Activated T-cell treated with anti-CD3 and anti-CD28 coated beads for 48 hours (primary cell): Measurements from ENCODE around the gene KIAA1671.
"Not testable (repeated sequence)": the region's sequence is repeated elsewhere in the genome, so short reads cannot be mapped to it uniquely, and the experiment has no call there.

Source experiments
- DNase-seq: peaks from one replicate; pipeline ENCODE4 v3.0.0-alpha.2; 2020; ENCODE audit warnings: low read depth

KIAA1671 gene

DNA sequence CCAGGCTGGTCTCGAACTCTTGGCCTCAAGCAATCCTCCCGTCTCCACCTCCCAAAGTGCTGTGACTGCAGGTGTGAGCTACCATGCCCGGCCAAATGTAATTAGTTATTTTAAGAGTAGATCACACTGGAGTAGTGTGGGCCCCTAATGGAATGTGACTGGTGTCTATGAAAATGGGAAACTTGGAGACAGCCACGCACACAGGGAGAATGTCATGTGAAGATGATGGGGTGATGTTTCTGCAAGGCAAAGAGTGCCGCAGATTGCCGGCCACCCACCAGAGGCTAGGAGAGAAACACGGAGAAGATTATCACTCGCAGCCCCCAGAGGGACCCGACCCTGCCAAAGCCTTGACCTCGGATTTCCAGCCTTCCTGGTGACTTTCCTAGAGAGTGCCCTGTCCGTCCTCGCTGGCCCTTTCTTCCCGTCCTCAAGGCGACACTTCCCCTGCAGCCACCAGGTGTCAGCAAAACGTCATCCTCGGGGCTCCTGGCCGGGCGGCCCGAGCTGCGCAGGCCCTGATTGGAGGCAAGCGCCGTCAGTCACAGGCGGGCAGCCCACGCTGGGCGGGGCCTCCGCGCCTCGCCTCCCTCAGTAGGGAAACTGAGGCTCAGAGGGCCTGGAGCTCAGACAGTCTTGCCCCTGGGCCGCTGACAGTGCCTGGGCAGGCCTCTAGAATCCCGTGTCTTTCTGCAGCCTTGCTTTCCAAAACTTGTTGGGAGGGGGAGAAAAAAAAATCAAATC lies 283.2 kb downstream of the KIAA1671 start:
- peak; percentile 73 for DNase-seq

DNA sequence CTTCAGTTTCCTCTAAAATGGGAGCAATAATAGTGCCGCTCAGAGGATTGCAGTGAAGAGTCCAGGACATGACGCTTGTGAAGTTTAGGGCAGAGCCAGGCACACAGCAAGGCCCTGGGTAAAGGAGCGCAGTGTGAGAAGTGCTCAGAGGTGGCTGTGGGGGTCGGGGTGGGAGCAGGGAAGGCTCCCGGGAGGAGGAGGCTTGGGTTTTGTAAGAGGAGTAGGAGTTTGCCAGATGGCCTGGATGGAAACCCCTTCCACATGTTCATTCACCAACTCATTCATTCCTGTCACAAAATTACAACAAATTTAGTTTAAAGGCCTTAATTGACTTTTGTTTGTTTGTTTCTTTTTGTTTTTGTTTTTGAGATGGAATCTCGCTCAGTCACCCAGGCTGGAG lies 283.9 kb downstream of the KIAA1671 start:
- no peak for DNase-seq

DNA sequence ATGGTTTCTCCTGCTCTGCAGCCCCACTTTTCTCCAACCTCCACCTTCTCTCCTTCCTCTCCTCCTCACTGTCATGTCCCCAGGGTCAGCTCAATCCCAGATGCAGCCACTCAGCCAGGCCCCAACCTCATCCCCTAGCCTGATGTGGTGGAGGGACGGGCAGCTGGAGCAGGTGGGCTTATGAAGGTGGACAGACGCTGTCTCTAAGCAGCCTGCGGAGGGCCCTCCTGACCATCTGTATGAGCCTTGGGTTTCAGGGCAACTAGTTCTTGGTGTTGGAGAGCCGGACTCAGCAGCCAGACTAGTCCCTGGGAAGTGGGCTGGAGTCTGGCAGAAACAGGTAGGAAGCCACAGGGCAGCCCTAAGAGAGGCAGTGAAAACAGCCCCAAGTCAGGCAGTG lies 285.0 kb downstream of the KIAA1671 start:
- no peak for DNase-seq

DNA sequence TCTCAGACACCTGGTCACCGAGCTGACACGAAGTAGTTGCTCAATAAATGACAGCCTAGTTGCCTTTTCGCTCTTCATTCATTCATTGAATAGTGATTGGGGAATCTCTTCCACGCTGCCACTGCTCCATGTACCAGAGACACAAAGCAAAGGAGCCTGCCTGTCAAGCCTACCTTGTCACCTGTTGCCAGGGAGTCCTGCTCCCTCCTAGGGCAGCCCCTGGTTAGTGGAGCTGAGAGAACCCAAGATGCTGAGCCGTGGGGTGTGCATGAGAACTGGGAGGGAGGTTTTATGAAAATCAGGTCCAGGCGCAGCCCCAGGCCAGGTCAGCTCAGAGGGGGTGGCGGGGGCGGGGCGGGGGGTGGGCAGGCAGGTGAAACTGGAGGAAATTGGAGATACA lies 285.5 kb downstream of the KIAA1671 start:
- DNase-seq: not testable (repeated sequence)
